Measurements from ENCODE around the gene CASZ1.

The CASZ1 gene

GRCh38 chr1:10672343-10673050, 123.9 kb downstream of the CASZ1 start:
- no peak for DNase-seq (ENCODE audit: low spot score)

- no peak for DNase-seq (ENCODE audit: low spot score)
Measured at GRCh38 chr1:10671622-10672342, 124.7 kb downstream of the CASZ1 start.

GRCh38 chr1:10671090-10671489, 125.4 kb downstream of the CASZ1 start:
- DNase-seq (ENCODE audit: low spot score) = no peak

GRCh38 chr1:10670190-10670589, 126.3 kb downstream of the CASZ1 start:
- DNase-seq (ENCODE audit: low spot score) = no peak

- DNase-seq (ENCODE audit: low spot score) = no peak
Measured at GRCh38 chr1:10669570-10669969, 126.9 kb downstream of the CASZ1 start.

- DNase-seq (ENCODE audit: low spot score) = no peak
Measured at GRCh38 chr1:10667861-10668761, 128.3 kb downstream of the CASZ1 start.

- DNase-seq (ENCODE audit: low spot score) = no peak
Measured at GRCh38 chr1:10665930-10666850, 130.3 kb downstream of the CASZ1 start.

GRCh38 chr1:10665226-10665625, 131.2 kb downstream of the CASZ1 start:
- no peak for DNase-seq (ENCODE audit: low spot score)

- DNase-seq (ENCODE audit: low spot score) = no peak
Measured at GRCh38 chr1:10664251-10664650, 132.2 kb downstream of the CASZ1 start.

GRCh38 chr1:10663678-10664035, 132.8 kb downstream of the CASZ1 start:
- no peak for DNase-seq (ENCODE audit: low spot score)

GRCh38 chr1:10662824-10663677, 133.4 kb downstream of the CASZ1 start:
- DNase-seq (ENCODE audit: low spot score) = no peak

- DNase-seq (ENCODE audit: low spot score) = no peak
Measured at GRCh38 chr1:10662090-10662688, 134.3 kb downstream of the CASZ1 start.

- DNase-seq (ENCODE audit: low spot score) = no peak
Measured at GRCh38 chr1:10661453-10661852, 135.0 kb downstream of the CASZ1 start.

- DNase-seq (ENCODE audit: low spot score) = no peak
Measured at GRCh38 chr1:10659646-10660540, 136.6 kb downstream of the CASZ1 start.

GRCh38 chr1:10659218-10659617, 137.2 kb downstream of the CASZ1 start:
- DNase-seq (ENCODE audit: low spot score) = no peak

- no peak for DNase-seq (ENCODE audit: low spot score)
Measured at GRCh38 chr1:10658396-10659066, 137.9 kb downstream of the CASZ1 start.

GRCh38 chr1:10657088-10657847, 139.2 kb downstream of the CASZ1 start:
- DNase-seq (ENCODE audit: low spot score) = no peak

- DNase-seq (ENCODE audit: low spot score) = no peak
Measured at GRCh38 chr1:10656431-10656830, 140.0 kb downstream of the CASZ1 start.

All from LoVo (cell line).